Epithelial cell of proximal tubule (primary cell): ENCODE data around the gene C1QTNF5. TPM values are rescaled to one million over a fixed set of nuclear protein-coding genes. Genes with fewer than 3 reads are reported as not detected.

ENCODE experiments used
- DNase-seq: peaks from one replicate; pipeline ENCODE4 v3.0.0-alpha.2; 2011; ENCODE audit warnings: low read depth
- H3K4me3 ChIP-seq: 2 replicates; pipeline ENCODE4 v1.5.1; 2011; ENCODE audit warnings: low read depth, mild to moderate bottlenecking, low read length
- CTCF ChIP-seq: conservative IDR thresholded peaks from 2 replicates; pipeline ENCODE4 v1.5.1; 2012; ENCODE audit warnings: low read depth, mild to moderate bottlenecking, low read length
- total RNA-seq: library from RNA; depleted of rRNA; stranded (reverse); fragments of >200 nt; gene quantifications from 2 replicates; pipeline ENCODE4 v1.2.3, GENCODE V29; 2015

Gene C1QTNF5
- total RNA-seq, 1 donor from 2014 or later: 1.8 TPM

- DNase-seq: no peak
Observed at GRCh38 chr11:119338318-119338890, 2.3 kb downstream of the C1QTNF5 start.

GRCh38 chr11:119337581-119338317 is 2.9 kb downstream of the C1QTNF5 start:
- no peak overlapping the region for H3K4me3 ChIP-seq
- no peak for DNase-seq
- TF ChIP-seq CTCF: no peak

More at GRCh38 chr11:119338318-119338890, 2.3 kb downstream of the C1QTNF5 start:
- TF ChIP-seq CTCF: peak; percentile 88
- H3K4me3 ChIP-seq: no peak overlapping the region

GRCh38 chr11:119336744-119337469 is 3.8 kb downstream of the C1QTNF5 start:
- H3K4me3 ChIP-seq: no peak overlapping the region
- no peak for TF ChIP-seq CTCF
- DNase-seq: no peak

- H3K4me3 ChIP-seq: peak overlapping the region; percentile 91
- no peak for DNase-seq
Observed at GRCh38 chr11:119335655-119336543, 4.8 kb downstream of the C1QTNF5 start.

GRCh38 chr11:119335091-119335654 is 5.5 kb downstream of the C1QTNF5 start:
- no peak for DNase-seq
- no peak for TF ChIP-seq CTCF
- H3K4me3 ChIP-seq: peak overlapping the region; percentile 91

More at GRCh38 chr11:119335655-119336543, 4.8 kb downstream of the C1QTNF5 start:
- TF ChIP-seq CTCF: no peak
